GM12878 (cell line): ENCODE results near the gene TNNT3. TPM values are rescaled to one million over a fixed set of nuclear protein-coding genes. Genes with fewer than 3 reads are reported as not detected.

Experiments
- BCLAF1 ChIP-seq: fragments of 450-650 bp; IDR thresholded peaks from 2 replicates; pipeline ENCODE4 v1.6.1; 2017; ENCODE audit warnings: antibody characterized with exemption, mild to moderate bottlenecking, moderate library complexity
- E2F4 ChIP-seq: IDR thresholded peaks from 2 replicates; pipeline ENCODE4 v1.6.1; 2012; ENCODE audit warnings: low read depth, low read length, improper control_type of control experiment
- MLLT1 ChIP-seq: fragments of 450-650 bp; IDR thresholded peaks from 2 replicates; pipeline ENCODE4 v1.6.1; 2016; ENCODE audit warnings: mild to moderate bottlenecking
- MTA2 ChIP-seq: fragments of 450-650 bp; IDR thresholded peaks from 2 replicates; pipeline ENCODE4 v1.6.1; 2016; ENCODE audit warnings: low read depth, mild to moderate bottlenecking, moderate library complexity
- NRF1 ChIP-seq: conservative IDR thresholded peaks from 2 replicates; pipeline ENCODE4 v1.6.1; 2011; ENCODE audit warnings: mild to moderate bottlenecking, low read depth, low read length, improper control_type of control experiment
- PRDM15 ChIP-seq: fragments of 450-650 bp; formaldehyde crosslinking; IDR thresholded peaks from 2 replicates; pipeline ENCODE4 v1.4.0; 2020; ENCODE audit warnings: mild to moderate bottlenecking, moderate library complexity
- SMC3 ChIP-seq: IDR thresholded peaks from 2 replicates; pipeline ENCODE4 v1.6.1; 2011; ENCODE audit warnings: low read length, improper control_type of control experiment, borderline replicate concordance
- TARDBP ChIP-seq: IDR thresholded peaks from 2 replicates; pipeline ENCODE4 v1.6.1; 2016; ENCODE audit warnings: borderline replicate concordance
- USF1 ChIP-seq: IDR thresholded peaks from 2 replicates; pipeline ENCODE4 v1.6.1; 2011; ENCODE audit warnings: borderline replicate concordance, low read depth, mild to moderate bottlenecking, moderate library complexity, mixed read lengths, low read length; ENCODE audit not compliant: insufficient read depth; ENCODE audit errors: extremely low read length
- USF2 ChIP-seq: IDR thresholded peaks from 2 replicates; pipeline ENCODE4 v1.6.1; 2011; ENCODE audit warnings: low read depth, low read length, improper control_type of control experiment, borderline replicate concordance
- polyA plus RNA-seq, 11 experiments: library from polyadenylated mRNA; depleted of rRNA in 4 of 11; unstranded in 6 of 11; stranded (reverse) in 5 of 11; fragments of >200 nt; fragmentation: Nextera tagmentation in 4 of 11; fragmentation: Illumina TruSeq in 1 of 11; extraction: Ambion mirVana in 4 of 11; extraction: Trizol in 1 of 11; gene quantifications; 1 replicate in 1 of 11; 2 replicates in 10 of 11; pipeline versions ENCODE4 v1.2.1 to v1.2.3, GENCODE V29; 2011 to 2016; ENCODE audit warnings: inconsistent platforms in 2 of 11, missing spikeins in 2 of 11, low read depth in 1 of 11
- total RNA-seq, 4 experiments: library from RNA; depleted of rRNA in 3 of 4; stranded (reverse); fragments of >200 nt in 3 of 4; fragmentation: Illumina TruSeq in 1 of 4; extraction: Trizol in 1 of 4; gene quantifications; 2 replicates each; pipeline versions ENCODE4 v1.2.1 to v1.2.3, GENCODE V29; 2013 to 2021

Gene TNNT3
- total and polyA plus RNA-seq, 10 of the 15 experiments (the other 5 are each of a cell fraction or from before 2014, with no cell fraction given), result 0.40 to 0.50 TPM; not detected in 8

- TF ChIP-seq USF1 (no peak), SMC3 (no peak), E2F4 (no peak), BCLAF1 (no peak), MTA2 (no peak), PRDM15 (CRISPR knock-in tag) (no peak), MLLT1 (no peak), TARDBP (no peak), USF2 (no peak), NRF1 (no peak)
Observed at GRCh38 chr11:1988174-1988573, 68.7 kb downstream of the TNNT3 start (continued).
